ENCODE data around the gene SLC35F3. TPM values are rescaled to one million over a fixed set of nuclear protein-coding genes. Genes with fewer than 3 reads are reported as not detected.

SLC35F3 gene
- total RNA-seq, 3 donors from 2014 or later = 0.17 to 0.89 (median 0.20) TPM

DNA sequence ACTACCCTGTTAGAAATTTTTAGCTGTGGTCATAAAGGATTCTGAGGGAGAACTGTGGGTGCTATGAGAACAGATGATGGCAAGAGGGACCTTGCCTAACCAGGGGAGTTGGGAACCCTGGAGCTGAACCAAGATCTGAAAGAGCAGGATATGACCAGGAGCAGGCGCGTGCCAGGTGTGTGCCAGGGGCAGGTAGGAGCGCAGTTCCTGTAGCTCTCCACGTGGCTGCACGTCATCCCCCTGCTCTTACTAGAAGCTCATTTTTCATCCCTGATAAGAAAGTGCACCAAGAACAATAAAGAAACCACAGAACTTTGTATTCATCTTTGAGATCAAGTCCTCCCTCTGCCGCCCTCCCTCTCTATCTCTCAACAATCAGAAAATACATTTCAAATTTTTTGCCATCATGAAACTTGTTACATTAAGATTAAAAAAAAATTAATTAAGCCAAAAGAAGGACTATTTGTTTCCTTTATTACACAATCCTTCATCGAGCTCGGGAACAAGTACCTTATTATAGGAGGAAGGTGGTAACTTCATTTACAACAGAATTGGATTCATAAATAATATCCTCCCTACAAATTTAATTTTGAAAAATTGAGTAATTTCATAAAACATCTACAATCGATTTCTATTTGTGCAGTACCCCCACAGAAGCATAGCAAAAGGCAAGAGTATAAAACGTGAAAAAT is 78.5 kb downstream of the SLC35F3 start:
- ATAC-seq = no peak
- H3K4me1 ChIP-seq (ENCODE audit: low read depth) = no peaks in the 10 kb centered on the region

DNA sequence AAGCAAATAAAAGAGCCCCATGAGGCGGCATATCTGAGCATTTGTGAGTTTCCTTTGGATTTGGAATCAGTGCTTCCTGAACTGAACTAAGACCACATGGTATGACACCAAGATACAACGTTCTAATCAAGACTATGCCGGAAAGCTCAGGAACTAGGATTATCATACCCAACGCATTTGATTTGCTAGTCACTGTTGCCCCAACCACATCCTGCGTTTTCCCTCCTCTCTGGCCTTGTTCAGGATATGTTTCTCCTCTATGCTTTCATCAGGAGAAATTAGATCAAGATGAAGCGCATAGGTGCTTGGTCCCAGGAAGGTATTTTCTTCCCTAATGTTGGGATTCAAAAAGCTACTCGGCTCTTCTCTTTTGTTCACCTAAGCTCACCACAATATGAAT is 79.3 kb downstream of the SLC35F3 start:
- no peak for ATAC-seq
- no peak for TF ChIP-seq CTCF (IDR thresholded peaks at IDR 0.05)
- no peaks in the 10 kb centered on the region for H3K4me1 ChIP-seq (ENCODE audit: low read depth)
- no peaks in the 10 kb centered on the region for H3K9me3 ChIP-seq
- no peaks in the 10 kb centered on the region for H3K36me3 ChIP-seq (ENCODE audit: low read depth)
- DNase-seq = no peak
- intact Hi-C loops (cut with DNase I, micrococcal nuclease) = no loop called here
- no peak overlapping the region for H3K4me3 ChIP-seq

More for the DNA sequence above, 78.5 kb downstream of the SLC35F3 start:
- Histone ChIP-seq H3K36me3 (ENCODE audit: low read depth) (no peaks in the 10 kb centered on the region), H3K9me3 (no peaks in the 10 kb centered on the region), H3K4me3 (no peak overlapping the region)
- TF ChIP-seq CTCF (IDR thresholded peaks at IDR 0.05) = no peak
- intact Hi-C loops (cut with DNase I, micrococcal nuclease) = no loop called here
- no peak for DNase-seq

DNA sequence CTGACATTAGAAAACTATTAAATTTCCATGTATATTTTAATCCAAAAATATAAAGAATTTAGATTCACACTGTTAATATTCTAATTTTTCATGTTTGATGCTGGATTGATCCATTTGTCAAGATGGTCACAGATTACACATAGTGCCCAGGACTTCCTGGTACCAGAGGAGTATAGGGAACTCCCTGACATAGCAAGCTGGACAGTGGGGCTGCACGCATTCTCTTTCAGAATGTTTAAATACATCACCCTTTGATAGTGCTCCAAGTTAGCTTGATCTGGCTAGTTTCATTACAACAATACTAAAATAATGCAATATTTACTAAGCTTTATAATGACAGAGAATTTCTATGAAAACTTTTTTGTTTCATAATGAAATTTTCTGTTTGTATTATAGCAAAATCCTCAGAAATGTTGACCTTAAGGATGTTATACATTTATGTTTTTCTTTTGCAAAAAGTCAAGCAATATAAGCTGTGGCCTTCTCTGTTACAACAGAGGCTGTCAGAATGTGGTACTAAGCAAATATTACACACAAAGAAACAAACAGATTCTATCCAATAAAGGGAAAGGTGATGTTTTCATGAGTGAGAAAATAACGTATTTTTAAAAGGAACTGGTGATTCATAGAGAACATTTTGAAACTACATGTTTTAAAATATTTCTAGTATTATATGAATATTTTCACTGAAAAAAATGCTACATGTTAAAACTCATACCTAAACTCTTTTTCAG is 84.7 kb downstream of the SLC35F3 start:
- no peak for ATAC-seq
- Histone ChIP-seq H3K9me3 (no peaks in the 10 kb centered on the region), H3K36me3 (ENCODE audit: low read depth) (no peaks in the 10 kb centered on the region), H3K4me1 (ENCODE audit: low read depth) (no peaks in the 10 kb centered on the region), H3K4me3 (no peak overlapping the region)
- no peak for TF ChIP-seq CTCF (IDR thresholded peaks at IDR 0.05)
- intact Hi-C loops (cut with DNase I, micrococcal nuclease) = no loop called here
- DNase-seq = no peak

DNA sequence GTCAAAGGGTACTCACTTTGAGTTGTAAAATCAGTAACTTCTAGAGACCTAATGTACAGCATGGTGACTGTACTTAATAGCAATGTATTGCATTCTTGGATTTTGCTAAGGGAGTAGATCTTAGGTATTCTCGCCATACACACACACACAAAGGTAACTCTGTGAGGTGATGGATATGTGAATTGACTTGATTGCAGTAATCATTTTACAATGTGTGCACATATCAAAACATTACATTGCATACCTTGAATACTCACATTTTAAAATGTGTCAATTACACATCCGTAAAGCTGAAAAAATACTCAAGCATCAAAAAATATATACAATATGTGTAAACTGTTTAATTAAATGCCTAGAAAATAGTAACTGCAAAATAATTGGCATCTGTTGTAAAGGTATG is 86.0 kb downstream of the SLC35F3 start:
- no peaks in the 10 kb centered on the region for H3K9me3 ChIP-seq
- no peak overlapping the region for H3K4me3 ChIP-seq
- intact Hi-C loops (cut with DNase I, micrococcal nuclease) = no loop called here
- ATAC-seq (no peak), DNase-seq (no peak)
- no peaks in the 10 kb centered on the region for H3K36me3 ChIP-seq (ENCODE audit: low read depth)
- no peaks in the 10 kb centered on the region for H3K4me1 ChIP-seq (ENCODE audit: low read depth)
- TF ChIP-seq CTCF (IDR thresholded peaks at IDR 0.05) = no peak

GRCh38 chr1:233993651-233994050 is 89.2 kb downstream of the SLC35F3 start:
- intact Hi-C loops (cut with DNase I, micrococcal nuclease) = no loop called here
- DNase-seq (no peak), ATAC-seq (no peak)
- no peaks in the 10 kb centered on the region for H3K4me1 ChIP-seq (ENCODE audit: low read depth)
- no peaks in the 10 kb centered on the region for H3K9me3 ChIP-seq
- H3K4me3 ChIP-seq = no peak overlapping the region
- TF ChIP-seq CTCF (IDR thresholded peaks at IDR 0.05) = no peak
- no peaks in the 10 kb centered on the region for H3K36me3 ChIP-seq (ENCODE audit: low read depth)
